HG03103 (cell line): ENCODE results near the gene IL1RAPL1.

Experiments
- ATAC-seq: cut with Tn5 transposase; IDR thresholded peaks from one replicate; pipeline ENCODE4 v1.9.1; 2021; ENCODE audit warnings: low read depth; ENCODE audit not compliant: unreplicated experiment

Gene IL1RAPL1

DNA sequence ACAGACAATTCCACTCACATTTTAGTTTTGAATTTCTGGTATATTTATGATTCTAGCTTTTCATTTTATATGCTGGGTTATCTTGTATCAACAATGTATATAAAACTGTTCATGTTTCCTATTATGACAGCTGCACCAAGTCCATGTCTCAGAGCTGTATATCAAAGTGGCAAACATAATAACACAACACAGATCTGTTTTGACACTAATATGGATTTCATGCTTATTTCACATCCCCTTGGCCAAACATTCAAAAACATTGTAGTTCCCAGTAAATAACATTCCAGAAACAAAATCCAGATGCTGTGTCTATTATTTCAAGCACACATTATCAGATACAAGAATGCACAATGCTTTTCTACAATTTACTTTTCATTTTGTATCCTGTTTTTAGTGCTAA is 1247.5 kb downstream of the IL1RAPL1 start:
- no peak for ATAC-seq

DNA sequence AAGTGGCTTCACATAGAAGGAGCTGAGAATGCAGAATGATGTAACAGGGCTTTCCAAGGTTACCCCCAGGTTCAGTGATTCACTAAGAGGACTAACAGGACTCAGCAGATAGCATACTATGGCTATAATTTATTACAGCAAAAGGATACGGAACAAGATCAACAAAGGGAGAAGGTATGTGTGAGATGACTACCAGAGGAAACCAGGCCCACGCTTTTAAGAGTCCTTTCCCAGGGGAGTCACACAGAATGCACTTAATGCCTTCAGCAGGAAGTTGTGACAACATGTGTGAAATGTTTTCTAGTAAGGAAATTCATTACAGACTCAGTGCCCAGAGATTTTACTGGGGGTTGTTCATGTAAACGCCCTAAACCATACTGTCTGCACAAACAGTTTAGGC is 1254.5 kb downstream of the IL1RAPL1 start:
- ATAC-seq, result no peak

DNA sequence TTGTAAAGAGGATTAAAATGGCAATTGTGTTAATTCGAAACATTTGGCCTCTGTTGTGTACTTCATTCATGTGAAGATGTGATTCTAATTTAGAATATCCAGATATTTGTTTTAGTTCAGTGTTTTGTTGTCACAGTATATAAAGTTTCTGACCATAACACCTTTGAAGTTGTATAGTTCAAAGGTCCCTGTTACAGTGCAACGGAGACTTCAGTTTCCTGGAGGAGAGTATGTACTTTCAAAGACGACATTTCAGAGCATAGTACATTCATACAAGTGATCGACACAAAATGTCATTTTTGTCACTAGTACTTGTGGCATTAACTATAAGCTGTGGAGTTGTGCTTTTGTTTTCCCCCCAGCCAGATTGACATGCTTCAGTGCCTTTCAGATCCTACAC is 1255.3 kb downstream of the IL1RAPL1 start:
- no peak for ATAC-seq

DNA sequence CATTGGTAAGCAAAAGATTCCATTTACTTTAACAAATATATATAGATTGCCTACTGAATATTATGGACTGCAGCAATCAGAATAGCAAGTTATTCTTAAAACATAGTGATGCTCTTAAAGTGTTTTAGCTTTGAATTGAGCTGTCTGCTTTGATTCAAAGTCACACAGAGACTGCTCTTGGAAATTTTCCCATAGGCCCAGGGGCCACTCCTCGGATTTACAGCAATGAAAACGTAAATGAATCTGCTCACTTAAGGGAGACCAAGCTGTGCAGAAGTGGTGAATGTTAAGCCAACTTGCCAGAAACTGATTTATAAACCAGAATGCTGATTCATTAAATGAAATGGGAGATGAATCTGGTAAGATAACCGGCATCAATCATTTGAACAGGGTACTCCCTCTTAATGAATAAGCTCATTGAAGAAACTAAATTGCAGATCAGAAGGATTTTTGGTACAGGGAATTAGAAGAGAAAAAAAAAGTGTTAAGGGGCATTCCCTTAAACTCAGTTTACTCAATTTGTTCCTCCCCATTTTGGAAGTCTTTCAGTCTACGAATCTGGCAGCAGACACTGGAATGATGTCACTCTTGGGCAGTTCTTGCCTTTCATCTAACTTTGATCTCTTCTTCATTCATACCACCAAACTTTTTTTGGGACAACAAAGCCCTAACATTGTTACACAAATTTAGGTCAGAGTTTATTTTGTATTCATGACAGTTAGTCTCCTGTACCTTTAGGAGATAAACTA is 1264.8 kb downstream of the IL1RAPL1 start:
- no peak for ATAC-seq

DNA sequence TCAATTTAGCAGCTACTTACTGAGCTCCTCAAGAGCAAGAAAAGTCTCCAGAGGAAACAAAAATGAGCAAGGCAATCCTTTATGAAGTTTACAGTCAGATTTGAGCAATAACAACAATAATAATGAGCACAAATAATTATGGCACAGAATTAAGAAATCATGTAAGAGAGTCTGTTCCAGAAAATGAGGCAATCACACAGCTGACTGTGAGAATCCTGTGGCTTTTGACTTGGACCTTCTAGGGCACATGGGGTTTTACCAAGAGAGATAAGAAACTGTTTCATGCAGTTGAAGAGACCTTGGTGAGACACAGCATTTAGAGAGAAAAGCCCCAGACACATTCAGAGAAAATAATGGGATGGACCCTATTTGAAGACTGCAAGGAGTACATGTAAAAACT is 1265.5 kb downstream of the IL1RAPL1 start:
- ATAC-seq, result no peak

DNA sequence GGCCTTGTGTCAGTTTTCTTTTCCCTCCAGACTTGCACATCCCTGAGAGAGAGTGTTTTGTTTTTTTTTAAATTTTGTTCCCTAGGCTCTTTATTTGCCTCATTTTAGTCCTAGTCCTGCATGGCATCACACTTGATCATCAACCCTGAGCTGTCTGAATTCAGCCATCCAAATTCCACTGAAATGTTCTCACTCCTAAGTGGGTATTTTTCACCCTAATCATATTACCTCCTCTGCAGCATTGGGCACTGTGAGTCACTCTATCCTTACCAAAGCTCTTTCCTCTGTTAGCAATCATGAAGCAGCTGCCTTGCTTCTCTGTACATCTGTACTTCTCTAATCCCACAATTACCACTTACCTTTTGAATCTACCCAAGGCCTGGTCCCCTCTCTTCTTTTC is 1271.5 kb downstream of the IL1RAPL1 start:
- no peak for ATAC-seq

DNA sequence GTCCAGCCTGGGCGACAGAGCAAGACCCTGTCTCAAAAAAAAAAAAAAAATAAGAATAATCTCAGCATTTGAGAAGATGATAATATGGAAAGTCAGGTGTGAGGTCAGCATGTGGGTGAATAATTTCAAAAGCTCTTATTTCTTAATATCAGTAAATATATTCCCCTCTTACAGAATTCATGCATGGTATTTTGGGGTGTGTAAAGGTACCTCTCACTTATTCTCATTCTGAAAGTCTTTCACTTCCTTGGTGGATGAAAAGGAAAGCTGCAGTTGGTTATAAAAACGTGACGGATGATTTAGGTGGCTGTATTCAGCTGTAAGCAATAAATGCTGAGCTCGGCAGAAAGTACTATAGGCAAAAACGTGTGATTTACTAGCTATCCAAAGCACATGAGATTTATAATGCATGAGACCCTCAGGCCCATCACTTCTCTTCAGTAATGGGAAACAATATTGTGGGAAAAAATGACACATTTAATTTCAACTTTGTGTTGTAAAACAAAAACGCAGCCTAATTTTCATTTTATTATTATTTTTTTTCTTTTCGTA is 1275.0 kb downstream of the IL1RAPL1 start:
- ATAC-seq, result no peak

DNA sequence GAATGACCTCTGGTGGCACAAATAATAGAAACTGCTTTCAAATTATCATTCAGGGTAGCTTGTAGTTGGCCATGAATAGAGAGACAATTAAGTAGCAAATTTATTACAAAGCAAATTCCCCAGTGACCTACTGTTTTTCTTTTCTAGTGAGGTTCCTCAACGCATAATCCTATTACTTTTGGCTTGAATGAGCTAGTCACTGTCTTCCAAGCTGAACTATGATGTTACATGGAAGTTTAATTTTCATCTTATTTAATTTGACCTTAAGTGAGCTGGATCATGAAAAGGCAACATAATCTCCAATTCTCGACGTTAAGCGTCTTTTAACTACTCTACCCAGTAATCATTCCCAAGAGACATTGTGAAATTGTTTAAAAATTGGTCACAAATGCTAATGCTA is 1280.7 kb downstream of the IL1RAPL1 start:
- ATAC-seq, result no peak

DNA sequence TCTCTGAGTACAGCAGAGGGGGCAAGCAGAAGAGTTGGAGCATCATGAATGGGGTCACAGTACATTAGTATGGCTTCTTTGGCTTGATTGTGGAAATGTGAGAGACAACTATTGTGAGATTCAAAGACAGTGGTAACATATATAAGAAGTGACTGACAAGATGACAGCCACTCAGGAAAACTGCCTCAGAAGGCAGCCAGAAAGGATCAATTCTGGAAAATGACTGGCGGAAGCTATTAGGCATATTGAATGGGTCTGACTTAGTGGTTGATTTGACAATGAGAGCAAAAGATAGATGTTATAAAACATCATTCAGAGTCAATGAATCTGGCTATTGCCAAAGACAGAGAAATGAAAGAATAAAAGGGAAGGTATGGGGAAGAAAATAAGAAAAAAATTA is 1282.6 kb downstream of the IL1RAPL1 start:
- ATAC-seq, result no peak

DNA sequence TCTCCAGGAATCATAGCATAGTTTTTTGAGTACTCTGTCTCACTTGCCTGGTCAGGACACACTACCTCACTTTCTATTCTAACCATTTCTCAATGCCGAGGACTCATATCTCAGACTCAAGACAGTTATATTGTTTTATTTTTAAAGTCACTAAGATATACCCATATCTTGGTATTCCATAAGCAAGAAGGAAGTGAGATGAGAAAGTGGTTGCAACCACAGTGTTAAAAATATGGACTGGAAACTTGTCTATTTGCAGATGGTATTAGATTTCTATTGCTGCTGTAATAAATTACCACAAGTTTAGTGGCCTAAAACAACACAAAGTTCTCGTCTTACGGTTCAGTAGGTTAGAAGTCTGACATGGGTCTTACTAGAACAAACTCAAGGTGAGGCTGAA is 1283.4 kb downstream of the IL1RAPL1 start:
- no peak for ATAC-seq

DNA sequence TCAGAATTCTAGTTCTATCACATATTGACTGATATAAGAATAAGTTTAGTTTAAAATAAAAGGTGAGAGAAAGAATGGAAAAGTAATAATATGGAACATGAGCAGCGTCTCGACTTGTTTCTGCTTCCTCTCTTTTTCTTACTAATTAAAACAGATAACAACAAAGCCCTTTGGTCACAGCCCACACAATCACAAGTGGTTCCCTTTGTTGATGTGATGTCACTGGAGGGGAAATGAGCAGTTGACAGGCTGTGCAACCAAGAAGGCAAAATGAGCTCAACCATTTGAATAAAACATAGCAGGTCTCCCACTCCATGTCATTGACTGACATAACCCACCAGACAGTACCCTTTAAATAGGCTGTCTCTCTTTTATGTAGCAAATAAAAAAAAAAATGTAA is 1285.6 kb downstream of the IL1RAPL1 start:
- ATAC-seq, result no peak

DNA sequence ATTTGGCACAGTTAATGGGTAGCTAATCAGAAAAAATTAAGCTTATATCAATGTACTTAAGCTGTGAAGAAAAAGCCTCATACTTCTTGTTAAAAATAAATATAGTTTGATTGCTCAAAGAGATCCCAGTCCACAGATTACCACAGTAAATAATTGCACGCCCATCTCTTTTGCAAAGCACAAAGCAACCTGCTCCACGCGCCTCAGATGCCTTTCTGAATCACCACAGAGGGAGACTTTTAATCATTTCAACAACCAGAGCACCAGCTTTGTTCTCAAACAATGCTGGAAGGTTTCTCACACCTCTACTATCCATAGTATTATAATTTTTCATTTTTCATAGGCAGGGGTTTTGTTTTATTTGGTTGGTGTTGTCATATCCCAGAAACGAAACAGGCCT is 1289.5 kb downstream of the IL1RAPL1 start:
- ATAC-seq, result no peak

DNA sequence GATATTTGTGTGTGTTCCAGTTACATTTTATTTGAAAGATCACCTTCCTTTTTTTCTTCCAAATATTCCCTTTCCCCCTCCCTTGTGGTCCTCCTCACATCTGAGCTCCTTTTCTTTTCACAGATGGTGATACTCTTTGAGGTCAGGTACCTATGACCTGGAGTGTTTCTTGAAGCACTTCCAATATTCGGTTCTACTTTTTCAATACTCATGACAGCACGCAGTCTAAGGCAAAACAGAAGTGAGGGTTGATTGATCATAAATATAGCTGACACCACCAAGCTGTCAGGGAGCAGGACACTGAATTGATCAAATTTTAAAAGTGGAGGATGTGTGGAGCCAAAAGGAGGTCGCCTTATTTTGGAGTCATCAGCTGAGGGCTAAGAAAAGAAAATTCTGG is 1293.7 kb downstream of the IL1RAPL1 start:
- no peak for ATAC-seq

DNA sequence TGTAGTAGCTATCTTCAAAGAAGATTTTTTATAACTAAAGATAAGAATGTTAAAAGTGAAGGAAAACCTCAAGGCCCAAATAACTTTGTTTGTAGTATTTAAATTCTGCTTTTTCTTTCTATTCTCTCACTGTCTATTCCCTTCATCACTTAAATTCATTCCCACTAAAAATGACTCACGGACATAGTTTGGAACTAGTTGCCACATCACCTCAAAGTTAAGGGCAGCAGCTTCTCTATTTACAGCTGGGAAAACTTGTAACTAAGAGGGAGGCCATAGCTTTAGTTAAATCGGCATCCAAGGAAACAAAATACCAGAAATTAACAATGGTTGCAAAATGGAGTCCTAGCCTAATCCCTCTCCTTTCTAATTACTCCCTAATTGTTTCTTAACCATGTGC is 1302.8 kb downstream of the IL1RAPL1 start:
- ATAC-seq, result no peak

DNA sequence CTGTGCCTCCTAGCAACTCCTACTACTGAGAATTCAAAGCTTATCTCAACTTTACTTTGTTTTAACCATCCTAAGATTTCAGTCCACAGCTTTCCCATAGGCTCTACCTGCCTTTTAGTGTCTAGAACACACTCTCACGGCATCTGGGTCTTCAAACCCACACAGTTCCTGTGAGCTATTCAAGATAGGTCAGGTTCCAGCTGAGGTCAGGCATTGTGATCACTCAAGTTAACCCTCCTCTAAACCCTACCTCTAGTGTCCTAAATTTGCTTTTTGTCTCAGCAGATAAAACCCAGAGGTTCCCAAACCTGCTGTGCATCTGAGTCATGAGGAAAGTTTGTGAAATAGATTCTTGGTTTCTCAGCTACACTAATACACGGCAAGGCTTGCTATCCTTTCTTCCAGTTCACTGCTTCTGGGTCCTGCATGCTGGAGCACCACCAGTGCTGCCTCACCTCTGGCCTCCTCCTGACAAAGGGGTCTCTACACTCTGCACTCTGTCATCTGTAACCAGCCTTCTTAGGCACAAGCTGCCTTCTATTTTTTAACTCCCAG is 1303.5 kb downstream of the IL1RAPL1 start:
- ATAC-seq, result no peak

DNA sequence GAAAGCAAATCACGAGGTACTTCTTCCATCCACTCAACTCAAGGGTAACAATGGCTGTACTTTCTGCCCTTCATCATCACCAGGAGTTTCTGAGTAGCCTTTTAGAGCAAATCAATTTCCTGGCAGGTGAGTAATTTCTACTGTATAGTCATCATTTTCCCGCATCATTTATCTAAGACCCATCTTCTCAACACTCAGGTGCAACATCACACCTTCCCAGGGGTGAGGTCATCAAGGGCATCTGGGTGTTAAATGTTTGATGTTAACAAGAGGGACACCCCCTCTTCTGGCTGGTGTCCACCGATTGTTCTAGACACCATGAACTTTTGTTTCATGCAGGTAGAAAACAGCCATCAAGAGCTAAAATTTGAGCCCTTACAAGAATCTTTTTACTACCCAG is 1314.8 kb downstream of the IL1RAPL1 start:
- no peak for ATAC-seq

DNA sequence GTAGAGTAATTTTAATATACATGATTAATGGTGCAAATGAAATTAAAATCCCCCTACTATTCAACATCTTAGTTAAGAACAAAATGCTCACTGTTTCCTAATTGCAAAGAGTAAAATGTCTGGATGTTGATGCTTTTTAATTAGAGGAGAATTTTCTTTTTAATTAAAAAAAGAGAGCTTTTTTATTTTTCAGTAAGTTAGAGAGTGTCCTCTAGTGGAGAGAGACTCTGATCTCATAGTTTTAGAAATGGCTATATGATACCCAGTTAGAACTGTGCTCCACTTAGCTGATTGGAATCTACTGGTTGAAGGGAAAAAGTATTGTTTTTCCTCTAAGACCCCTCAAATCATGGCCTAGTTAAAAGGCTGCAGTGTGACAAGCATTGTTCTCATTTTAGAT is 1316.1 kb downstream of the IL1RAPL1 start:
- ATAC-seq, result no peak

DNA sequence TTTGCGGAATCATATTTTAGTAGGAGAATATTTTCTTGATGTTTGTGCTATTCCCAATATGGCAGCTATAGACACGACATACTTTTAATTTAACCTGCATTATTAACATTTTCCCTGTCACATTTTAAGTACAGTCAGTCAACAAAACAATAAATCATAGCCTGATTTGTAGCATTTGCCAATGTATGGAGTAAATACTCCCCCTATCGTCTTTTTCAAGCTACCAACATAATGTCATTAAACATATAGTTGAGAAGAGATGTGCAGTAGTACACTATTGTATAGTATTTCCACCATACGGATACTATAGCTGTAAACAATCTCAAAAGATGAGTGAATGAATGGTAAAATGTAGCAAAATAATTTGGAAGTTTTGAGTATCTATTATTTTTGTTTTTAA is 1324.4 kb downstream of the IL1RAPL1 start:
- ATAC-seq, result no peak

DNA sequence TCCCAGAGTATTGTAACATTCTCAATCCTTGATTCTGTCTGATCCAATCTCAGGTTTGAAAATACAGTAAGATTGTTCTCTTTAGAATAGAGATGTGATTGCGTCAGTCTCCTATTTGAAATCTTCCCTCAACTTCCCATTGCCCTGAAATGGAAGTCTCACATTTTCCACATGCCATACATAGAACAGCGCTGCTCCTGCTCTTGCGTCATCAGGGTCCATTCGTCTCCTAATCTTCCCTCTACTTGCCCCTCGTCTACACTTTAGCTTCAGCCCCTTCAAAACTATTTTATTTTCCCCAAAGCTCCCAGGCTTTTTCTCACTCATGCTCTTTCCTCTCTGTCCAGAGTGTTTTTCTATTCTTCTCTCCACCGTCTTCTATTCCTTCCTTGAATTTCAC is 1326.4 kb downstream of the IL1RAPL1 start:
- no peak for ATAC-seq

DNA sequence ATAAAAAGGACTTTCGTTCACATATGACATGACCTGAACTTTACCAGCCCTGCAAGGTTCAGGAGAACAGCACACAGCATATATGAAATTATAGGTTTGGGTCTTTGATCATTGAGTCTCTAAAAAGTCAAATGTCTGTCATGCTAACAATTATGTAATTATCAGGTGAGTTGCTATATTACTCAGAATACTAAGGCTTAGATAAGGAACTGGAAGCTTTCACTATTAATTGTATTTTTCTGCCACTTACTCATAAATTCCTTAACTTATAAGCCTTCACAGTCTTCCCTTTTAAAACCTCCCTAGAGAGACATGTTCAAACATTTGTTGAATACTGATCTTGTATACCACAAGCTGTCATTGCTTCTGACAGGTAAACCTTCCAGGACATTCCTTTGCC is 1335.4 kb downstream of the IL1RAPL1 start:
- ATAC-seq, result no peak

DNA sequence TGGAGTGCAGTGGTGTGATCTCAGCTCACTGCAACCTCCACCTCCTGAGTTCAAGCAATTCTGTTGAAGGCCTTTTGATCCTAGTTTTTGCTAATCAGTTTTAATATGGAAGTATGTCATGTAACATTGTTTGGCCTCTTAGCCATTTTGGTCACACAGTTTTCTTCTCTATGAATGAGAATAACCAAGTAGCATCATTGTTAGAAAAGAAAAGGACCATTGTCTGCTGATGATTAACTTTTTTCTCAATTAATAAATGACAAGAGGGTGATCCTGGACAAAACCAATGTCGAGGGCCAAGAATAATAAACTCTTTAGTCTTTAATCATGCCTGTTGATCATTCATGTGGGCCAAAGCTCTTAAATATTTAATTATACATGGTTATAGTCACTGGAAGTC is 1338.8 kb downstream of the IL1RAPL1 start:
- no peak for ATAC-seq

DNA sequence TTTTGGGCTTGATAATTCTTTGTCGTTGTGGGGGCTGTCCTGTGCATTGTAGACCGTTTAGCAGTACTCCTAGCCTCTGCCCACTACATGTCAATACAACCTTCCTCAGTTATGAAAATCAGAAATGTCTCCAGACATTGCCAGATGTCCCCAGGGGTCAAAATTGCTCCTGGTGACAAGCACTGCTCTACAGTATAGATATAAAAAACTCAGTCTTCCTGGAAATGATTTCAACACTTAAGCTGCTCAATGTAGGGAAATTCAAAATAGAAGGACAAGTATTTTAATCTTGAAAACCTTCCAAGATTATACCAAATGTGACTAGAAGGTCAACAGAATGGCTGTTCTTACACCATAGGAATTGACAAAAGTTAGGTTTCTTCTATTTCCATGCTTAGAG is 1339.4 kb downstream of the IL1RAPL1 start:
- no peak for ATAC-seq
